DOHH2 (cell line): ENCODE data around the gene CNTN1.

Source experiments
- EZH2phosphoT487 ChIP-seq: fragments of 200-600 bp; sonication (generic); IDR thresholded peaks from 2 replicates; pipeline ENCODE4 v1.6.1; 2017; ENCODE audit warnings: borderline replicate concordance, mild to moderate bottlenecking, antibody characterized with exemption, low read length, moderate library complexity, mixed read lengths
- TF ChIP-seq, protein P1 (sequence below): fragments of 200-600 bp; sonication (generic); IDR thresholded peaks from one replicate; pipeline ENCODE4 v1.5.1; 2014; ENCODE audit warnings: antibody characterized with exemption, mild to moderate bottlenecking, low read depth, low read length; ENCODE audit not compliant: poor library complexity, severe bottlenecking

- TF ChIP-seq, protein P1, sequence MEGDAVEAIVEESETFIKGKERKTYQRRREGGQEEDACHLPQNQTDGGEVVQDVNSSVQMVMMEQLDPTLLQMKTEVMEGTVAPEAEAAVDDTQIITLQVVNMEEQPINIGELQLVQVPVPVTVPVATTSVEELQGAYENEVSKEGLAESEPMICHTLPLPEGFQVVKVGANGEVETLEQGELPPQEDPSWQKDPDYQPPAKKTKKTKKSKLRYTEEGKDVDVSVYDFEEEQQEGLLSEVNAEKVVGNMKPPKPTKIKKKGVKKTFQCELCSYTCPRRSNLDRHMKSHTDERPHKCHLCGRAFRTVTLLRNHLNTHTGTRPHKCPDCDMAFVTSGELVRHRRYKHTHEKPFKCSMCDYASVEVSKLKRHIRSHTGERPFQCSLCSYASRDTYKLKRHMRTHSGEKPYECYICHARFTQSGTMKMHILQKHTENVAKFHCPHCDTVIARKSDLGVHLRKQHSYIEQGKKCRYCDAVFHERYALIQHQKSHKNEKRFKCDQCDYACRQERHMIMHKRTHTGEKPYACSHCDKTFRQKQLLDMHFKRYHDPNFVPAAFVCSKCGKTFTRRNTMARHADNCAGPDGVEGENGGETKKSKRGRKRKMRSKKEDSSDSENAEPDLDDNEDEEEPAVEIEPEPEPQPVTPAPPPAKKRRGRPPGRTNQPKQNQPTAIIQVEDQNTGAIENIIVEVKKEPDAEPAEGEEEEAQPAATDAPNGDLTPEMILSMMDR: no peak
- TF ChIP-seq EZH2phosphoT487: no peak
Observed at GRCh38 chr12:40827683-40828592, 135.7 kb downstream of the CNTN1 start.
